ENCODE measurements around the gene PDF.

DNA sequence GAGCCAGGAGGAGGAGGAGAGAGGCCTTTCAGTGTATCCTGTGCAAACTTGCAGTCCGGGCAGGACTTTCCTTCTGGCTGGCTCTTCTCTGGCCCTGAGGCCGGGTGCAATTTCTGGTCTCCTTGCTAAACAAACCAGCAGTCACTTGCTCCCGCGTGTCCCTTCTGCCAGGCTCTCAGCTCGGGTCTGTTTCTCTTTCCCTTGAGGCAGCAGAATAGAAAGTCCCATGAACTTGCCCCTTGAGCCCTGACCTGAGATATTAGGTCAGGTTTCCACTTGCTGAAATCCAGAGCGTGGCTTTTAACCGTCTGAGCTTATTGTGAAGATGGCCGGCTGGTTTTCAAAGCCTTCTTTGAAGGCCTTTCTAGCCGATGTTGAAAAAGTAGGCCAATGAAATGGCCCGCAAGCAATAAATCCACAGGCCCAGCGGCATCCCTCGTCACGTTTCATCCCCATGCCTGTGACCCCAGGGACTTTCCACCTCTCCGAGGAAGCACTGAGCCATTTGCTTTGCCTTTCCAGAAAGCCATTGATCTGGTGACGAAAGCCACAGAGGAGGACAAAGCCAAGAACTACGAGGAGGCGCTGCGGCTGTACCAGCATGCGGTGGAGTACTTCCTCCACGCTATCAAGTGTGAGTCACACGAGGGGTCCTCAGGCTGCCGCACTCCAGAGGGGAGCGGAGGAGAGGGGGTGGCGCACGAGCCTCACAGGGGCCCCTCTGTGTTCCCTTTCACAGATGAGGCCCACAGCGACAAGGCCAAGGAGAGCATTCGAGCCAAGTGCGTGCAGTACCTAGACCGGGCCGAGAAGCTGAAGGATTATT, 14.7 kb downstream of the PDF start:
- TF ChIP-seq, protein P1, sequence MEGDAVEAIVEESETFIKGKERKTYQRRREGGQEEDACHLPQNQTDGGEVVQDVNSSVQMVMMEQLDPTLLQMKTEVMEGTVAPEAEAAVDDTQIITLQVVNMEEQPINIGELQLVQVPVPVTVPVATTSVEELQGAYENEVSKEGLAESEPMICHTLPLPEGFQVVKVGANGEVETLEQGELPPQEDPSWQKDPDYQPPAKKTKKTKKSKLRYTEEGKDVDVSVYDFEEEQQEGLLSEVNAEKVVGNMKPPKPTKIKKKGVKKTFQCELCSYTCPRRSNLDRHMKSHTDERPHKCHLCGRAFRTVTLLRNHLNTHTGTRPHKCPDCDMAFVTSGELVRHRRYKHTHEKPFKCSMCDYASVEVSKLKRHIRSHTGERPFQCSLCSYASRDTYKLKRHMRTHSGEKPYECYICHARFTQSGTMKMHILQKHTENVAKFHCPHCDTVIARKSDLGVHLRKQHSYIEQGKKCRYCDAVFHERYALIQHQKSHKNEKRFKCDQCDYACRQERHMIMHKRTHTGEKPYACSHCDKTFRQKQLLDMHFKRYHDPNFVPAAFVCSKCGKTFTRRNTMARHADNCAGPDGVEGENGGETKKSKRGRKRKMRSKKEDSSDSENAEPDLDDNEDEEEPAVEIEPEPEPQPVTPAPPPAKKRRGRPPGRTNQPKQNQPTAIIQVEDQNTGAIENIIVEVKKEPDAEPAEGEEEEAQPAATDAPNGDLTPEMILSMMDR (IDR thresholded peaks at IDR 0.05): no peak
- no peak for TF ChIP-seq POLR2A (IDR thresholded peaks at IDR 0.05)
